Embryonic facial prominence (tissue), 1 donor: ENCODE measurements around the gene RRAD.
A peak's percentile ranks its signal among the peaks of the same experiment; 100 is the strongest.
"Not testable (repeated sequence)": the region's sequence is repeated elsewhere in the genome, so short reads cannot be mapped to it uniquely, and the experiment has no call there.

ENCODE experiments used
- DNase-seq: peaks from one replicate; pipeline ENCODE4 v3.0.0-alpha.2; 2016; ENCODE audit errors: extremely low spot score

Gene RRAD, protein sequence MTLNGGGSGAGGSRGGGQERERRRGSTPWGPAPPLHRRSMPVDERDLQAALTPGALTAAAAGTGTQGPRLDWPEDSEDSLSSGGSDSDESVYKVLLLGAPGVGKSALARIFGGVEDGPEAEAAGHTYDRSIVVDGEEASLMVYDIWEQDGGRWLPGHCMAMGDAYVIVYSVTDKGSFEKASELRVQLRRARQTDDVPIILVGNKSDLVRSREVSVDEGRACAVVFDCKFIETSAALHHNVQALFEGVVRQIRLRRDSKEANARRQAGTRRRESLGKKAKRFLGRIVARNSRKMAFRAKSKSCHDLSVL

DNA sequence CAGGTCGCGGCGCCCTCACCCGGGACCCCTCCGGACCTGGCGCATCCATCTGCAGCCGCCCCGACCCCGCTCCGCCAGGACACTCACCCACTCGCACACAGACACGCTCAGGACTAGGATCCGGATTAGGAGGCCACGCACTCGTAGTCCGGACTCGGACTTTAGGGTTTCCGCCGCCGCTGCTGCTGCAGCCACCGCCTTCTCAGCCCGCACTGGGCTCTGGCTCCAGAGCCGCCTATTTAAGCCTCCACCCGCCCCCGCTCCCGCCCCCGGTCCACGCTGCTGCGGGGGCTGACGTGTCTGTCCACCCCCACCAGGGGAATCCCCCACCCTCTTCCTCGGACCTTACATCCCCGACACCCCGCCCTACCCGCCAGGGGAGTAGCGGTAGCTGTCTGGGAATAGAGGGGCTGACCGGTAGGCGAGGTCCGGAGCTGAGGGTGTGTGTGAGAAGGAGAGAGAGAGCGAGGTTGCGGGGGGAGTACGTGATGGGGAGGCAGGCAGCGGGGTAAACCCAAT, at the start of gene RRAD:
Gene RRAD (minus strand): TSS at position 214 of the 519 bp plus-strand sequence. CDS start 356 bp downstream, outside the sequence.
- DNase-seq, result no peak

DNA sequence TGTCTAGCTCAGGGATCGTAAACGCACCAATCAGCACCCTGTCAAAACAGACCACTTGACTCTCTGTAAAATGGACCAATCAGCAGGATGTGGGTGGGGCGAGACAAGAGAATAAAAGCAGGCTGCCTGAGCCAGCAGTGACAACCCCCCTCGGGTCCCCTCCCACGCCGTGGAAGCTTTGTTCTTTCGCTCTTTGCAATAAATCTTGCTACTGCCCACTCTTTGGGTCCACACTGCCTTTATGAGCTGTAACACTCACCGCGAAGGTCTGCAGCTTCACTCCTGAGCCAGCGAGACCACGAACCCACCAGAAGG, 49.6 kb upstream of the RRAD start:
- DNase-seq, result not testable (repeated sequence)

DNA sequence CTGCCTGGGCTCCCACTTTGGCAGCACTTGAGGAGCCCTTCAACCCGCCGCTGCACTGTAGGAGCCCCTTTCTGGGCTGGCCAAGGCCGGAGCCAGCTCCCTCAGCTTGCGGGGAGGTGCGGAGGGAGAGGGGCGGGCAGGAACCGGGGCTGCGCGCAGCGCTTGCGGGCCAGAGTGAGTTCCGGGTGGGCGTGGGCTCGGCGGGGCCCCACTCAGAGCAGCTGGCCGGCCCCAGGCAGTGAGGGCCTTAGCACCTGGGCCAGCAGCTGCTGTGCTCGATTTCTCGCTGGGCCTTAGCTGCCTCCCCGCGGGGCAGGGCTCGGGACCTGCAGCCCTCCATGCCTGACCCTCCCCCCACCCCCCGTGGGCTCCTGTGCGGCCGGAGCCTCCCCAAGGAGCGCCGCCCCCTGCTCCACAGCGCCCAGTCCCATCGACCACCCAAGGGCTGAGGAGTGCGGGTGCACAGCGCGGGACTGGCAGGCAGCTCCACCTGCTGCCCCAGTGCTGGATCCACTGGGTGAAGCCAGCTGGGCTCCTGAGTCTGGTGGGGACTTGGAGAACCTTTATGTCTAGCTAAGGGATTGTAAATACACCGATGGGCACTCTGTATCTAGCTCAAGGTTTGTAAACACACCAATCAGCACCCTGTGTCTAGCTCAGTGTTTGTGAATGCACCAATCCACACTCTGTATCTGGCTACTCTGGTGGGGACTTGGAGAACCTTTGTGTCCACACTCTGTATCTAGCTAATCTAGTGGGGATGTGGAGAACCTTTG, 49.0 kb upstream of the RRAD start:
- not testable (repeated sequence) for DNase-seq

DNA sequence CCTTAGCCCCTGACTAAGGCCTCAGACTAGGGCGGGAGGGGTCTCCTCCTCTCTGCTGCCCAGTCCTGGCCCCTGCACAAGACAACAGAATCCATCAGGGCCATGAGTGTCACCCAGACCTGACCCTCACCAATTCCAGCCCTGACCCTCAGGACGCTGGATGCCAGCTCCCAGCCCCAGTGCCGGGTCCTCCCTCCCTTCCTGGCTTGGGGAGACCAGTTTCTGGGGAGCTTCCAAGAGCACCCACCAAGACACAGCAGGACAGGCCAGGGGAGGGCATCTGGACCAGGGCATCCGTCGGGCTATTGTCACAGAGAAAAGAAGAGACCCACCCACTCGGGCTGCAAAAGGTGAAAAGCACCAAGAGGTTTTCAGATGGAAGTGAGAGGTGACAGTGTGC, 48.4 kb upstream of the RRAD start:
- no peak for DNase-seq

DNA sequence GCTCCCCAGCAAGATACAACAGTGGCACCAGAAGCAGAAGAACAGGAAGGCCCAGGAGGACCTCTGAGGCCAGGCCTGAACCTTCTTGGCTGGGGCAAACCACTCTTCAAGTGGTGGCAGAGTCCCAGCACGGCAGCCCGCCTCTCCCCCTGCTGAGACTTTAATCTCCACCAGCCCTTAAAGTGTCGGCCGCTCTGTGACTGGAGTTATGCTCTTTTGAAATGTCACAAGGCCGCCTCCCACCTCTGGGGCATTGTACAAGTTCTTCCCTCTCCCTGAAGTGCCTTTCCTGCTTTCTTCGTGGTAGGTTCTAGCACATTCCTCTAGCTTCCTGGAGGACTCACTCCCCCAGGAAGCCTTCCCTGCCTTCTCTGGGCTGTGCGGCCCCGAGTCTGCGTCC, 47.6 kb upstream of the RRAD start:
- DNase-seq, result no peak

DNA sequence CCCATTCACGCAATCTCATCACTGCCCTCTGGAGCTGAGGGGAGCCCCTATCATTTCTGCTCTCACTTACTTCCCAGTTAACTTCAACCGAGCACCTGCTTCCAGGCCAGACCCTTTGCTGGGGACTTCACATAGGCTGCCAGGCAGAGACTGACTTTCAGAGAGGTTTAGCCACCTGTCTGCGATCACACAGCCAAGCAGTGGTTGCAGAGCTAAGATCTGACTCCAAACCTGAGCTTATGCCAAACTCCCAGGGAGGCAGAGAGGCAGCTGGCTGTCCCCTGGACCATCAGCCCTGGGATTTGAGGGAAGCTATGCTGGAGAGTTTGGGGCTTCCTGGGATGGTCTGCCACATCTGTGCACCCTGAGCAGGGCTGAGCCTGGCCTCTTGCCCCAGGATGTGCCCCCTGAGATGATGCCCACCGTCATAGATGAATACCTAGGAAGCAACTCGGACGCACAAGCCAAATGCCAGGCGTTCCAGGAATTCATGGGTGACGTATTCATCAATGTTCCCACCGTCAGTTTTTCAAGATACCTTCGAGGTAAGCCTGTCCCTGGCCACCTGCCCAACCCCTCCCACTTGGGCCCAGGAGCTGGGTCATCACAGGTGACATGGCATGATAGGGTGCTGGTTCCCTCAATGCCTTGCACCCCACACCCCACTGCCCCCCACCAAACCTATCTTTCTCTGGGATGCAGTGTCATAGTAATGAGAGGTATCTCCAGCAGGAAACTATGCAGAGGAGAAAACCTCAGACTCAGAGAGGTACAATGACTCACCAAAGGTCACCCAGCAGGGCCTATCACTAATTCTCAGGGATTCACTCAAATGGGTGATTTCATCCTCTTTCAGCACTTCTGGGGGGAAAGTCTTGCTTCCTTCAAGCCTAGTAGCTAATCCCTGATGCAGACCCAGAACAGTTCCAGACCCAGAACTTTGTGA, 45.7 kb upstream of the RRAD start:
- no peak for DNase-seq

DNA sequence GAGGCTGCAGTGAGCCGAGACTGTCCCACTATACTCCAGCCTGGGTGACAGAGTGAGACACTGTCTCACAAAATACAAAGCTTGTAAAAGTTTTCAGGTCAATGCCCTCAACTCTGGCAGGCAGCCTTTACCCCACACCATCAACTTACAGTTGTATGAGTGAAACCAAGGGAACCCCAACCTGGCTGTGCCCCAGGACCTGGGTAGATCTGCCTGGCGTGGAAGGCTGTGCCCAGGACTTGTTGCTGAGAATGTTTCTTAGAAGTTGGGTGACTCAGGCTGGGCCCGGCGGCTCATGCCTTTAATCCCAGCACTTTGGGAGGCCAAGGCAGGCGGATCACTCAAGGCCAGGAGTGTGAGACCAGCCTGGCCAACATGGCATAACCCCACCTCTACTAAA, 43.5 kb upstream of the RRAD start:
- no peak for DNase-seq

DNA sequence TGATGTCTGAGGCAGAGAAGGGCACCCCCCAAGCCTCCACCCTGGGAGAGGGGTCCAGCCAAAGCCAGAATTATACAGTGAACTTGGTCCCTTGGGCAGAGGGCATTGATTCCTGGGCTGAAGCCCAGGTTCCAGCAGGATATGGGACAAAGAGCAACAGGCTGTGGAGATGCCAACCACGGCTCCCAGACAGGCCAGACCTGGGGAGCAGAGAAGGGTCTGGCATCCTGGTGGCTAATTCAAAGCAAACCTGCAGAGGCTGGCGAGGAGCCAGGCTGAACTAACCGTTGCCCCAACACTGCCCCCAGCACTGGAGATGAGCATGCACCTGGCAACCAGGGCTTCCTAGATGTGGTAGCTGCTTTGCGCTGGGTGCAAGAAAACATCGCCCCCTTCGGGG, 38.7 kb upstream of the RRAD start:
- no peak for DNase-seq

DNA sequence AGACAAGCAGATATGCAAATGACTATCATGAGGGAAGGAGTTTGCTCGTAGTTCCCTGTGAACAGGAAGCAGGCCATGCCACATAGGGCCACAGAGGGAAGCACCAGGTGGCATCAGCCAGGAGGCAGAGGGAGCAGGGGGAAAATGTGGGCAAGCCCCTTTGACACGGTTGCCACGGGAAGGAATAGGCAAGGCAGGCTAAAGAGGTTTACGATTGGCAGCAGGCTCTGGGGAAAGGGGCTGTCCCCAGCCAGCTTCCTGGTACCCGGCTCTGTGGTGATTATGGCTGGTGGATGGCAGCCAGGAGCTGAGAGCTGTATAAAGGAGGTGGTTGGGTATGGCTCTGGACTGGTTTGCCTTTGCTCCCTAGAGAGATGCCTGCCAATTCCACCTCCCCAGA, 36.6 kb upstream of the RRAD start:
- no peak for DNase-seq

DNA sequence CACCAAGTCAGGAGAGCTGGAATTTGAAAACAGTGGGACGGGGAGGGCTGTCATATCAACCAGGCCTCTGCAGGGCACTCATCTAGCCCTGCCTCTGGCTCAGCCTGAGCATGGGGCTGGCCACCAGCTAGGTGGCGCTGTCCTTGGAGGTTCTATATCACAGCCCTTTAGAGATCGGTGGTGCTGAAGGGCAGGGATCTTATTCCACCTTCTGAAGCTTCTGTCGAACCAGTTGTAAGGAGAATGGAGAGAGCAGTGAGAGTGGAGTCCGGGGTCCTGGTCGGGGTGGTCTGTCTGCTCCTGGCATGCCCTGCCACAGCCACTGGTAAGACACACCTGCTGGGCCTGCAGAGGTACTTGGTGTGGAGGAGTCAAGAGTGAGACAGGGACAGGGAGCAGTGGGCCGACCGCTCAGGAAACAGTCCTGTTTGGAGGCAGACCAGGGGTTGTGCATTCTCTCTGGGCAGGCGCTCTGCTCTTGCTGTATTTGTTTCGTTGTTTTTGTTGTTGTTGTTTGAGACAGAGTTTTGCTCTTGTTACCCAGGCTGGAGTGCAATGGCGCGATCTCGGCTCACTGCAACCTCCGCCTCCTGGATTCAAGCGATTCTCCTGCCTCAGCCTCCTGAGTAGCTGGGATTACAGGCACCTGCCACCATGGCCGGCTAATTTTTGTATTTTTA, 35.9 kb upstream of the RRAD start, which contains the start of gene CES3:
Gene CES3 (plus strand): TSS at position 202 of the 680 bp plus-strand sequence. CDS start 42 bp downstream, at position 244.
- no peak for DNase-seq

DNA sequence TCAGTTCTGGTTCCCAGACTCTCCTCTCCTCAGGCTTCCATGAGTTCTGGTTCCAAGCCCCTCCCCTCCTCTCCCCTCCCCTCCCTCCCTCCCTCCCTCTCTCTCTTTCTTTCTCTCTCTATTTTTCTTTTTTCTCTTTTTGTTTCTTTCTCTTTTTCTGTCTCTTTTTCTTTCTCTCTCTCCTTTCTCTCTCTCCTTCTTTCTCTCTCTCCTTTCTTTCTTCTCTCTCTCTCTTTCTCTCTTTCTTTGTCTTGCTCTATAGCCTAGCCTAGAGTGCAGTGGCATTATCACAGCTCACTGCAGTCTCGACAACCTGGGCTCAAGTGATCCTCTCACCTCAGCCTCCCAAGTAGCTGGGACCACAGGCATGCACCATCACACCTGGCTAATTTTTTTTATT, 34.9 kb upstream of the RRAD start:
- DNase-seq, result no peak

DNA sequence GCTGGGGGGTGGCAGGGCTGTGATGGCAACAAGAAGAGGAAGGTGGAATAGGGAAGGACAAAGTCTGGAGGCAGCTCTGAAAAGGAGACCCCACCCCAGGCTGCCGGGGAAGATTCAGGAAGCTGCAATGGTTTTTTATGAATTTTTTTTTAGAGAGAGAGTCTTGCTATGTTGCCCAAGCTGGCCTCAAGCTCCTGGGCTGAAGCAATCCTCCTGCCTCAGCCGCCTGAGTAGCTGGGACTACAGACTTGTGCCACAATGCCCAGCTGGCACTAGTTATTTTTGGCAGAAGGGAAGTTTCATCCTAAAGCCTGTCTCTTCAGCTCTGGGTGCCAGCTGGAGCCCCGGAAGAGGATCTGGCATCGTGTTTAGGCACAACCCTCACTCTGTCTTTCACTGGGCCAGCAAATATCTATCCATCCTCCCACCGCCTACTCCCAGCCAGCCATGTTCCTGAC, 34.4 kb upstream of the RRAD start:
- DNase-seq, result no peak

DNA sequence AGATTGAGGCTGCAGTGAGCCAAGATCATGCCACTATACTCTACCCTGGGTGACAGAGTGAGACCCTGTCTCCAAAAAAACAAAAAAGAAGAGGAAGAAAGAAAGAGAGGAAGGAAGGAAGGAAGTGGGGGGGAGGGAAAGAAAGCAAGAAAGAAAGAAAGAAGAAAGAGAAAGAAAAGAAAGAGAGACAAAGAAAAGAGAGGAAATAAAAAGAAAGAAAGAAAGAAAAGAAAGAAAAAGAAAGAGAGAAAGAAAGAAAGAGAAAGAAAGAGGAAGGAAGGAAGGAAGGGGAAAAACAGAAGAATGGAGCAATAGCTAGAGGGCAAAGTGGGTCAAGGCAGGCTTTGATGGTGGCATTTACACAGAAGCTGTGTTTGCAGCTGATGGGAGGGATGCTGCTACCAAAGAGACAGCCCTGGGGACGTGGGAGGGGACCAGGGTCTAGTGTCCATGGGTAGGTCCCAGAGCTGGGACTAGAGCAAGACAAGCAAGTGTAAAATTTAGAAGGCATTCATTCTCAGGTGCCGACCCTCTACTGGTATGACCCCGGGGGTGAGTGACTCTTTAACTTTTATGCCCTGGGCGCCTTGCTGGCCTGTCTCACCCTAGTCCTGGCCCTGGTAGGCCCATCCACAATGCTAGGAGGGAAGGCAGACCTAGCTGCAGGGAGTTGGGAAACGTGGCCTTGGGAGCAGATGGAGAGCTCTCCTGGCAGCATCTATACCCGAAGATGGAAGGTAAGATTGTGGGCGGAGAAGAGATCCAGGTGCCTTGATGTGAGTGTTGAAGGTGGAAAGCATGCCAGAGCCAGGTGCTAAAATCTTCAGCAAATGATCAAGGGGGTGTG, 33.7 kb upstream of the RRAD start:
- no peak for DNase-seq

DNA sequence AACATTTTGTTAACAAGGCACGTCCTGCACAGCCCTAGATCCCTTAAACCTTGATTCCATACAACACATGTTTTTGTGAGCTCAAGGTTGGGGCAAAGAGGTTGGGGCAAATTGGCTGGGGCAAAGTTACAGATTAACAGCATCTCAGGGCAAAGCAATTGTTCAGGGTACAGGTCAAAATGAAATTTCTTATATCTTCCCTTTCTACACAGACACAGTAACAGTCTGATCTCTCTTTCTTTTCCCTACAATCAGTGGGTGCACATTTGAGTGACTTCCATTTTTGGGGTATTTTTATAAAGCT, 30.8 kb upstream of the RRAD start:
- not testable (repeated sequence) for DNase-seq

DNA sequence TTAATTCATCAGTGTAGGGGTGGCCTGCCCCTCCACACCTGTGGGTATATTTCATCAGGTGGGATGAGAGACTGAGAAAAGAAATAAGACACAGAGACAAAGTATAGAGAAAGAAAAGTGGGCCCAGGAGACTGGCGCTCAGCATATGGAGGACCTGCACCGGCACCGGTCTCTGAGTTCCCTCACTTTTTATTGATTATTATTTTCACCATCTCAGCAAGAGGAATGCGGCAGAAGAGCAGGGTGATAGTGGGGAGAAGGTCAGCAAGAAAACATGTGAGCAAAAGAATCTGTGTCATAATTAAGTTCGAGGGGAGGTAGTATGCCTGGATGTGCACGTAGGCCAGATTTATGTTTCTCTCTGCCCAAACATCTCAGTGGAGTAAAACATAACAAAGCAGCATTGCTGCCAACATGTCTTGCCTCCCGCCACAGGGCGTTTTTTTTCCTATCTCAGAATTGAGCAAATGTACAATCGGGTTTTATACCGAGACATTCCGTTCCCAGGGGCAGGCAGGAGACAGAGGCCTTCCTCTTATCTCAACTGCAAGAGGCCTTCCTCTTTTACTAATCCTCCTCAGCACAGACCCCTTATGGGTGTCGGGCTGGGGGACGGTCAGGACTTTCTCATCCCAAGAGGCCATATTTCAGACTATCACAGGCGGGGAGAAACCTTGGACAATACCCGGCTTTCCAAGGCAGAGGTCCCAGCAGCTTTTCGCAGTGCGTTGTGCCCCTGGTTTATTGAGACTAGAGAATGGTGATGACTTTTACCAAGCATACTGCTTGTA, 30.2 kb upstream of the RRAD start:
- not testable (repeated sequence) for DNase-seq

DNA sequence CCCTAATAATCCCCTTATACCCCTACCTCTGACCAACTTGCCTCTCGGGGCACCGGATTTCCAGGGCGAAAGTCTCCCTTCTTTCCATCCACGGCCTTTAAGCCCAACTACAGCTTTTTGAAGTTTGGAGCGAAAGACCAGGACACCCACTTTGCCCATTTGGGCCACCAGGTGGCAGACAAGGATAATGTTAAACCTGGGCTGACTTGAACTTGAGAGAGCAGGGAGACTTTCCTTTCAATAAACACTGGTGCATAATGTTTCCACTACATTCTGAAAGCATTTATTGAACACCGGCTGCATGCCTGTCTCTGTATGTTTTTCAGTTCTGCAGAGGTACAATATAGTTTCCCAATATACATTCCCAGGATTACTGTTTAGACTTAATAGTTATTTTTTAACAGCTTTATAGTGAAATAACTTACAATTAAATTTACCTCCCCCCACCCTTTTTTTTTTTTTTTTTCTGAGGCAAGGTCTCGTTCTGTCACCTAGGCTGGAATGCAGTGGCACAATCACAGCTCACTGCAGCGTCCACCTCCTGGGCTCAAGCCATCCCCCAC, 28.8 kb upstream of the RRAD start:
- peak; percentile 40 for DNase-seq

DNA sequence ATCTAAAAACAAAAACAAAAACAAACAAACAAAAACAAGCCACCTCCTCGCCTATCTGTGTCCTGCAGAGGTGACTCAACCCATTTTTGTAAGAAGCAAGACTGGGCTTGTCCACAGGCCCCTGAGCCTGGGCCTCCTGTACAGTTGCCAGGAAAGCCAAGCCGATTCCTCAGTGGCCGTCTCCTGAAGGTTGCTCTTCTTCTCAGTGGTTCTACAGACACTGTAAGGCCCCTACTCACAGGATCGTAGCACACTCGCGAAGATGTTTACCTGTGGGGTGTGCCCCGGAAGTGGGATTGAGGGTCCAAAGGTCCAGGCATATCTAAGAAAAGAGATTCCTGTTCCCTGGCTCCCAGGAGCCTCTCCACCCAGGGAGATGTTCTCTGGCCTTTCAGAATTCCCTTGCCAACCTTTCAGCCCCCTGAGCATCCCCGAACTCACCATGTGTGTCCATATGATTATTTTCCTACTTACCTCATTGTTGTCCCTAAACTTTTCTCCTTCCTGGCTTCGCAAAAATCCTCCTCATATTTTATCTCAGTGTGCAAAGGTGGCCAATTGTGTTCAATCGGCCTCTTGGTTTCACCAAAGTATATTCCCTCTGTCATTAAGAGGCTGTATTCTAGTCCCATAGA, 28.2 kb upstream of the RRAD start:
- DNase-seq, result no peak

DNA sequence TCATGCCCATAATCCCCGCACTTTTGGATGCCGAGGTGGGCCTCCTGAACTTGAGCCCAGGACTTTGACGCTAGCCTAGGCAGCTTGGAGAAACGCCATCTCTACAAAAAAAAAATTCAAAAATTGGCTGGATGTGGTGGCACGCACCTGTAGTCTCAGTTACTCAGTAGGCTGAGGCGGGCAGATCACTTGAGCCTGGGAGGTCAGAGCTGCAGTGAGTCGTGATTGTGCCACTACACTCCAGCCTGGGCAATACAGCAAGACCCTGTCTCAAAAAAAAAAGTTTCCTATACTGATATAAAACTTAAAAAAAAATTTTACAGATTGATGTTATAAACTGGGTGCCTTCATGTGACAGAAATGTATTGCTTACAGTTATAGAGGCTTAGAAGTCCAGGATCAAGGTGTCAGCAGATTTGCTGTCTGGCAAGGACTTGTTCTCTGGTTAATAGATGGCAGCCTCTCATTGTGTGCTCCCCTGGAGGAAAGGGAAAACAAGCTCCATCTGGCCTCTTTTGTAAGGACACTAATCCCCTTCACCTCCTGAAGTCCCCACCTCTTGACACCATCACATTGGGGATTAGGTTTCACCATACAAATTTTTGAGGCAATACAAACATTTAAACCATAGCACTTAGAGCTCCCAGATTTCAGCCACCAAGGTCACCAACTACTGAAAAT, 27.2 kb upstream of the RRAD start:
- no peak for DNase-seq
